ENCODE results near the gene ZNF76.
"Not testable (repeated sequence)": the region's sequence is repeated elsewhere in the genome, so short reads cannot be mapped to it uniquely, and the experiment has no call there.

ZNF76 gene

DNA sequence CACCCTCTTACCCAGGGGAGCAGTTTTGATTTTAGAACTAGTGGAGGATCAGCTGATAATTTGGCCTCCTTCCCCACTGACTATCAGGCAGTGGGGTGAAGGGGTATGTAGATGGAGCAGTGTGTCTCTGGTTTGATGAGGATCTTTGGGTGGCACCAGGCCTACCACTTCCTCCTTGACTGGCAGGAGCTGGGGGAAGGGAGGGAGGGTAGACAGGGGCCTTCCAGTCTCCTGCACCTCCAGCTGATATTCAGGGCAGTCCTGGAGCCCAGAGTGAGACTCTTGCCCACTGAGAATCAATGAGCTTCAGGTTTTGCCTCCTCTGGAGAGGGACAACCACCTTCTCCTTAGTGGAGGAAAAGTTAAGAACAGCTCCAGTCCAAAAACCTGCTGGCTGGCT is 41.3 kb downstream of the ZNF76 start:
- no peak for DNase-seq (ENCODE audit: low read depth)

DNA sequence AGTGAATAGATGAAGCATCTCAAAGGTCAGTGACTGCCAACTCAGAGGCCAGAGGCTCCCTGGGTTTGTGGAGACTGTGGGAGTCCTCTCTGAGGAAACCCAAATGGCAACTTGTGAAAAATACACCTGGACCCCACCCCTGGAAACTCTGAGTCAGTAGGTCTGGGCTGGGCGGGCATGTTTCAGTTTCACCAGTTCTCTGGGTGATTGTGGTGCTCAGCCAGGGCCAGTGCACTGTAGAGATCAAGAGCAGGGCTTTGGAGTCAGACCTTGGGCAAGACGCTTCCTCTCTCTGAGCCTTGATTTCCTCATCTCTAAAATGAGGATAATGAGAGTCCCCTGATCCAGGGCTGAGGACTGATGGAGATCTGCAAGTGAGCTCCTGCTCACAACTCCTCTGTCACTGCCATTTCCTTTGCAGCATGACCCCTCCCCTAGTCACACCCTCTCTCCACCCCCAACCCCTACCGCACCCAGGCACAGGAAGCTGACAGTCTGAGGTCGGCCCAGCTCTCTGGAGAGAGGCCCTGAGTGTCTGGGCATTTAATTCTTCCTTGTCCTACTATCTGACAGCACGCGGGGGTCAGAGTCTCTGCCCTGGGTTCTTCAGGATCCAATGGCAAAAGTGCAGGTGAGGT is 43.2 kb downstream of the ZNF76 start:
- peak; percentile 27 for DNase-seq (ENCODE audit: low read depth)

DNA sequence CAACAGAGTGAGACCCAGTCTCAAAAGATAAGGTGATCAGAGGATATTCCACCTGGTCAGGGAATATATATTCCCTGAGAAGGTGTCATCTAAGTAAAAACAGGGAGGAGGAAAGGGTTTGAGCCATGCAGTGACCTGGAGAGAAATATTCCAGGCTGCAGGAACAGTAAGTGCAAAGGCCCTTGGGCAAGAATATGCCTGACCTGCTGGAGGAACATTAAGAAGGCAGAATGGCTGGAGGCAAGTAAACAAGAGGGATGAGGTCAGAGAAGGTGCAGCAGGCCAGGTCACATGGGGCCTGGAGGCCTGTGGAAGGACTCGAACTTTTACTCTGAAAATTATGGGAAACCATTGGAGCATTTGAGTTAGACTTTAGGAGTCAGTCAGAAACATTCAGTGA is 44.8 kb downstream of the ZNF76 start:
- no peak for DNase-seq (ENCODE audit: low read depth)

DNA sequence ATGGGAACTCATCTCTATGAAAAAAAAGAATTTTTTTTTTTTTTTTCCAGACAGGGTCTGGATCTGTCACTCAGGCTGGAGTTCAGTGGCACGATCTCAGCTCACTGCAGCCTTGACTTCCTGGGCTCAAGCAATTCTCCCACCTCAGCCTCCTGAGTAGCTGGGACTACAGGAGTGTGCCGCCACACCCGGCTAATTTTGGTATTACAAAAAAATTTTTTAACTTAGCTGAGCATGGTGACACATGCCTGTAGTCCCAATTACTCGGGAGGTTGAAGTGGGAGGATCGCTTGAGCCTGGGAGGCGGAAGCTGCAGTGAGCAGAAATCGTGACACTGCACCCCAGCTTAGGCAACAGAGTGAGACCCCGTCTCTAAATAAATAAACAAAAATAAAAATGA is 45.6 kb downstream of the ZNF76 start:
- no peak for DNase-seq (ENCODE audit: low read depth)

DNA sequence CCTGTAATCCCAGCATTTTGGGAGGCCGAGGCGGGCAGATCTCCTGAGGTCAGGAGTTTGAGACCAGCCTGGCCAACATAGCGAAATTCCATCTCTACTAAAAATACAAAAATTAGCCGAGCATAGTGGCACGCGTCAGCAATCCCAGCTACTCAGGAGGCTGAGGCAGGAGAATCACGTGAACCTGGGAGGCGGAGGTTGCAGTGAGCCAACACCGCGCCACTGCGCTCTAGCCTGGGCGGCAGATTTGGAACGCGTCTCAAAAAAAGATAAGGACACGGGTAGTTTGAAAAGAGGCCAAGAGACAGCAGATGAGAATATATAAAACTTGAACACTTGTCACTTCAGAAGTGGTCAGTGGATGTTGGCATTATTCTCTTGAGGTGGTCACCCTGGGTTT is 47.6 kb downstream of the ZNF76 start:
- not testable (repeated sequence) for DNase-seq (ENCODE audit: low read depth)

DNA sequence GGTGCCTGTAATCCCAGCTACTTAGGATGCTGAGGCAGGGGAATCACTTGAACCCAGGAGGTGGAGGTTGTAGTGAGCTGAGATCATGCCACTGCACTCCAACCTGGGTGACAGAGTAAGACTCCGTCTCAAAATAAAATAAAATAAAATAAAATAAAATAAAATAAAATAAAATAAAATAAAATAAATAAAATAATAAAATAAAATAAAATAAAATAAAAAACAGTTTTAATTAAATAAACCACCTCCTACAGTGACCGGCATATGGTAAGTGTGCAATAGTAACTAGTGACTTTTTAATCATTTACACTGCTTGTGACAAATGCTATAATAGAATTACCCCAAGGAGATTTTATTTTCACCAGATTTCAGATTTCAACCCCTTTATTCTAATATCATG is 49.0 kb downstream of the ZNF76 start:
- DNase-seq (ENCODE audit: low read depth), result not testable (repeated sequence)

DNA sequence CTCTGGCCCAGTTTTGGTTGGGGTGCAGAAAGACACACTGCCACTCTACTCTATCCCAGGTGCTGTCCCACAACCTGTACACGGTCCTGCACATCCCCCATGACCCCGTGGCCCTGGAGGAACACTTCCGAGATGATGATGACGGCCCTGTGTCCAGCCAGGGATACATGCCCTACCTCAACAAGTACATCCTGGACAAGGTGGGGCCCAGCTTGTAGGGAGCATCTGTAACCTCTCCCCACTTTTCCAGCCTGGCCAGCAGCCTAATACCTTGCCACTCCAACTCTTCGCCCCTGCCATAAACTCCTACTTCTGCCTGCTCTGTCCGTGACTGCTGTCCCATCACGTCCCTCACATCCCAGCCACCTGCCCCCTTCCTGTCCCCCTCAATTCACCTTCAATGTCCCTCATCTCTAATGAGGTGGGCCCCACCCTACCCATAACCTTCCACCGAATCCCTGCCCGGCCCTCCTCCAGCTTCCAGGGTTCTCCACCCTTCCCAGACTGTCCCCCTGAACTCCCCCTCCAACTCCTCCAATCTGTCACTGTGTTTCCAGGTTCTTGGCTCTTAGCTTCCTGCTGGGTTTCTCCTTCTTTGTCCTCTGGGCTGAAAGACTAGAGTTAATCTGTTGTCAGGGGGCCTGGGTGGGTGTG is 50.2 kb downstream of the ZNF76 start:
- no peak for DNase-seq (ENCODE audit: low read depth)

DNA sequence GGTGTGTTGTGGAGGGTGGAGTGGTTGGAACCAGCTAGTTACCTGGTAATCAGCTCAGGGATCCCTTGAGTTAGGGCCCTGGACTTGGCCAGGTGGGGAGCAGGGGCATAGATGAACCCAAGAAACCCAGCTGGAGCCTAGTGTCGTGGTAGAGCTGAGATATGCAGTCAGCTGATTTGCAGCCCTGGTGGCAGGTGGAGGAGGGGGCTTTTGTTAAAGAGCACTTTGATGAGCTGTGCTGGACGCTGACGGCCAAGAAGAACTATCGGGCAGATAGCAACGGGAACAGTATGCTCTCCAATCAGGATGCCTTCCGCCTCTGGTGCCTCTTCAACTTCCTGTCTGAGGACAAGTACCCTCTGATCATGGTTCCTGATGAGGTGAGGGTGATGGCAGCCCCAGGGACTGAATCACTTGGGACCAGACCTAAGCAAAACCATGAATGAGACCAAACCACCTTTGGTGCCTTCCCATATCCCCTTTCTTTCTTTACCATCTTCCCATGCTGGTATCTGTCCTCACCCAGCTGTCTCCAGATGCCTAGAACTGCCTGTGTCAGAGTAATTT is 50.8 kb downstream of the ZNF76 start:
- DNase-seq (ENCODE audit: low read depth), result no peak

DNA sequence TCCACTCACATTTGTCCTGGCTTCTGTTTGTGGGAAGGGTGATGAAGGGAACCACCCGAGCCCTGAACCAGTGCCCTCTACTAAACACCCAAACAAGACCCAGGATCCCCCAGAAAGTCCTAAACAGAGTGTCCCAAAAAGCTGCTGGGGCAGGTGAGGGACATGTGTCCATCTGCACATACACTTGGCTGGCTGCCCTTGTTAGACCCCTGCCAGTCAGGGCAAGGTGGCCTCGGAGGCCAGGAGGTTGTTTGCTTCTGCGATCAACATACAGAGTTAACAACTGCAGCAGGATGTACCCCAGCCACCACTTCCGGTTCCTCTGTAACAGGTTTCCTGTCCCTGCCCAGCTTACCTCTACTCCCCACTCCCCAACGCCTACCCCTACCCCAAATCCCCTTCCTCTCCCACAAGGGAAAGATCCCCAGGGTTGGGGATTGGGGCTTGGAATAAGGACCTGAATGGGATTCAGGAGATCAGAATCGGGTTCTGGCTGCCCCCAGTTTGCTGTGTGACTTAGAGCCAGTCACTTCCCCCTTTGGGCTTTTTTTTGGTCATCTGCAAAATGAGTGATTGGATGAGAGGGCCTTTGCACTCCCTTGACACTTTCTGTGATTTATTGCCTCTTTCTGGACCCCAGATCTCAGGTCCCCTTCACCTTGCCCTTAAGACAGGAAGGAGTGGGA is 52.0 kb downstream of the ZNF76 start:
- no peak for DNase-seq (ENCODE audit: low read depth)

DNA sequence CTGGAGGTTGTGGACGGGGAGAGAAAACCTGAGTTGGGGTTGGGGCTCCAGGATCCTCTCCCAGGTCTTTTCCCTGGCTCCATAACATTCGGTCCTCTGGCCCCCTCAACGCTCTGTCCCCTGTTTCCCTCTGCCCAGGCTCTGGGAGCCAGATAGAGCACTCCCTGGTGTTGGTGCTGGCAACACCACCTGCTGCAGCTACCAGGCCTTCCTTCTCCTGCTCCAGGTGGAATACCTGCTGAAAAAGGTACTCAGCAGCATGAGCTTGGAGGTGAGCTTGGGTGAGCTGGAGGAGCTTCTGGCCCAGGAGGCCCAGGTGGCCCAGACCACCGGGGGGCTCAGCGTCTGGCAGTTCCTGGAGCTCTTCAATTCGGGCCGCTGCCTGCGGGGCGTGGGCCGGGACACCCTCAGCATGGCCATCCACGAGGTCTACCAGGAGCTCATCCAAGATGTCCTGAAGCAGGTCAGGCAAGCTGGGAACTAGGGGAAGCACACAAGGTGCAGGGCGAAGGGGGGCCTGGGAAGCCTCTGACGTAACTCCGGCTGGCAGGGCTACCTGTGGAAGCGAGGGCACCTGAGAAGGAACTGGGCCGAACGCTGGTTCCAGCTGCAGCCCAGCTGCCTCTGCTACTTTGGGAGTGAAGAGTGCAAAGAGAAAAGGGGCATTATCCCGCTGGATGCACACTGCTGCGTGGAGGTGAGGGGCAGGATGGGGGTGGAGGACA is 52.7 kb downstream of the ZNF76 start:
- no peak for DNase-seq (ENCODE audit: low read depth)

DNA sequence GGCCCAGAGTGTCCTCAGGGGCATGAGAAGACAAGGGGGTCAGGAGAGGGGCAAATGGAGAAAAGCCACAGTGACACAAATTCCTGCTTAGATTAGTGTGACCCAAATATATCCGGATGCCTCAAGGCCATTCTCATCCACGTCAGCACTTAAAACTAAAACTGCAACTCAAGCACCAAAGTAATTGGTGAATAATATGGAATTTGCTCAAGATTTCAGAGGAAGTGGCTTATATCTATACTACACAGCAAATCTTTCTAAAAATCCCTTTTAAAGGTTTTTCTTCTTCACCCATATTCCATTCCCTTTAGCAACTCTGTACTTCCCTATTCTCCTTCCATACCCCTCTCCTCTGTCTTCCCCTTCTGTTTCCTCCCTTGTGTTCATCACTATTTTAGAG is 53.3 kb downstream of the ZNF76 start:
- DNase-seq (ENCODE audit: low read depth), result no peak

DNA sequence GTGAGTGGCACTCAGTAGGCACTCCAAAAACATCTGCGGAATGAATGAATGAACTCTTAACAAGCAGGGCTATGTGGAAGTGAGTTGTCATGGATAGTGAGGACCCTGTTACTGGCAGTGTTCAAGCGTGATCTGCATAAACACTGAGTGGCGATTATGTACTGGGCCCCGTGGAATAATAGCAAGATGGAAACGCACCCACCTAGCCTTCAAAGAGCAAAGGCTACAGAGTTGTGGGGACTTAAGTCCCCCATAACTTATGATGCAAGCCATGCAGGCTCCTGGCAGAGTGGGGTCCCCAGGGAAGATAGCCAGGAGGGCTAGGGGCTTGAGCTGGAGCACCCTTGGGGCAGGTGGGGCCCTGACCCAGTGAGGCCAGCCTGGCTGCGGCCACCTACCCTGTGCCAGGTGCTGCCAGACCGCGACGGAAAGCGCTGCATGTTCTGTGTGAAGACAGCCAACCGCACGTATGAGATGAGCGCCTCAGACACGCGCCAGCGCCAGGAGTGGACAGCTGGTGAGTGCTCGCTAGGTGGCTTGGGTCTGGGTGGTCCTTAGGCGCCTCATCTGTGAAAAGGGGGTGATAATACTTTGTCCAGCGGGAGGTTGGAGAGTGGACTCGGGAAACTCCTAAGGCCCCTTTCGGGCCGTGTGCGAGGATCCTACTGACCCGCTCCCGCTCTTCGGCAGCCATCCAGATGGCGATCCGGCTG is 58.1 kb downstream of the ZNF76 start:
- DNase-seq (ENCODE audit: low read depth), result no peak

DNA sequence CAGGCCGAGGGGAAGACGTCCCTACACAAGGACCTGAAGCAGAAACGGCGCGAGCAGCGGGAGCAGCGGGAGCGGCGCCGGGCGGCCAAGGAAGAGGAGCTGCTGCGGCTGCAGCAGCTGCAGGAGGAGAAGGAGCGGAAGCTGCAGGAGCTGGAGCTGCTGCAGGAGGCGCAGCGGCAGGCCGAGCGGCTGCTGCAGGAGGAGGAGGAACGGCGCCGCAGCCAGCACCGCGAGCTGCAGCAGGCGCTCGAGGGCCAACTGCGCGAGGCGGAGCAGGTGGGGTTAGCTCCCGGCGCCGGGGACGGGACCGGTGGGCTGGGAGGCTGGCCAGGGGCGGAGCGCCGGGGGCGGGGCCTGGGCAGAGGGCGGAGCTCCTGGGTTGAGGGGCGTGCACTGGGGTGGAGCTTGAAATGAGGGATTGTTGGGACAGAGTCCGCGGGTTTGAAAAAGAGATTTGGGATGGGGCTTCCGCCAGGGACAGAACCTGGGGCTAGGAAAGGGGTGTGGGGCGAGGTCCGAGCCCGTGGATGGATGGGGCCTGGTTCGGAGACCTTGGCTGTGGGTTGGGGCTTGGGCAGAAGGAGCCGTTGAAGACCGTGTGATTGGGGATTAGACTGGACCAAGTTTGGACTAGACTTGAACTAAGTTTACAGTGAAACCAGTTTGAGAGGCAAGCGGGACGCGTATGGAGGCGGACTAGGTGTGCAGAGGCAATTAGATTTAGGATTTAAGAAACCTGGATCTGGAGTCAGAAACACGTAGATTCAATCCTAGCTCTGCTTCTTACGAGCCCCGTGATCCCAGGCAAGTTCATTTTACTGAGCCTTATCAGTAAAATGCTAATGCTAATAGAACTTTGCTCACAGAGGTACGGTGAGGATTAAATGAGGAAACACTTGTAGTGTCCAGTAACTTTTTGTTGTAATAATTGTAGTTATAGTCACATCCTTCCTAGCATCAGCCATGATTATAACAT is 58.9 kb downstream of the ZNF76 start:
- peak; percentile 80 for DNase-seq (ENCODE audit: low read depth)

DNA sequence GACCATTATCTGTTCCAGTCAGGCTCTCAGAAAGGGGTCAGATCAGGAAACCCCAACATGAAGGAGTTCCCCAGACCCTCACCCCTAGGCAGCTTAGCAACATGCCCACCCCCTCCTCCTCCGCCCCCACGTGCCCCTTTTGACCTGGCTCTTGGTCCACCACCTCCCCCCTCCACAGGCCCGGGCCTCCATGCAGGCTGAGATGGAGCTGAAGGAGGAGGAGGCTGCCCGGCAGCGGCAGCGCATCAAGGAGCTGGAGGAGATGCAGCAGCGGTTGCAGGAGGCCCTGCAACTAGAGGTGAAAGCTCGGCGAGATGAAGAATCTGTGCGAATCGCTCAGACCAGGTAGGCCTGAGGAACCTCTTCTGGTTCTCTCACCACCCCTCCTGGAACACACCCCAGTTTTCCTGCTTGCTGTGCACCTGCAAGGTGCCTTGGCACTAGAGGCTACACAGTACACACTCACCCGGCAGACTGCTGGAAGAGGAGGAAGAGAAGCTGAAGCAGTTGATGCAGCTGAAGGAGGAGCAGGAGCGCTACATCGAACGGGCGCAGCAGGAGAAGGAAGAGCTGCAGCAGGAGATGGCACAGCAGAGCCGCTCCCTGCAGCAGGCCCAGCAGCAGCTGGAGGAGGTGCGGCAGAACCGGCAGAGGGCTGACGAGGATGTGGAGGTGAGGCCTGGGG is 60.0 kb downstream of the ZNF76 start:
- no peak for DNase-seq (ENCODE audit: low read depth)

DNA sequence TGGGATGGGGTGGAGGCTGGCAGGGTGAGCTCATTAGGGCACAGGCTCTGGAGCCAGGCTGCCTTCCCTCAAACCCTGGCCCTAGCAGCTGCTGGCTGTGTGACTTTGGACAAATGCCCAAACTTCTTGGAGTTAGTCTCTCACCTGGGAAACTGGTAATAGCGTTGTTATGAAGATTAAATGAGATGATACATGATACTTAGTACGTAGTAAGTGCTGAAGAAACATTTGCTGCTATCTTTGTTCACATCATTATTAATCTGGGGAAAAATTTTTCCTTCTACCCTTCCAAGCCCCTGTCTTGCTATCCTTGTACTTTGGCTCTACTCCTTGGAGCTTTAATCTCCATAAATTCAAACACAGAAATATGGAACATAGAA is 60.5 kb downstream of the ZNF76 start:
- no peak for DNase-seq (ENCODE audit: low read depth)

DNA sequence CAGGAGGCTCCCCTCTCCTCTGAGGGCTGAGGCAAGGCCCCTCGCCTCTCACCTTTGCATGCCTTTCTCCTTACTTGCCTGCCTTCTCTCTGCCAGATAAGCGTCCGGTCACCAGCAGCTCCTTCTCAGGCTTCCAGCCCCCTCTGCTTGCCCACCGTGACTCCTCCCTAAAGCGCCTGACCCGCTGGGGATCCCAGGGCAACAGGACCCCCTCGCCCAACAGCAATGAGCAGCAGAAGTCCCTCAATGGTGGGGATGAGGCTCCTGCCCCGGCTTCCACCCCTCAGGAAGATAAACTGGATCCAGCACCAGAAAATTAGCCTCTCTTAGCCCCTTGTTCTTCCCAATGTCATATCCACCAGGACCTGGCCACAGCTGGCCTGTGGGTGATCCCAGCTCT is 61.6 kb downstream of the ZNF76 start:
- DNase-seq (ENCODE audit: low read depth), result no peak

DNA sequence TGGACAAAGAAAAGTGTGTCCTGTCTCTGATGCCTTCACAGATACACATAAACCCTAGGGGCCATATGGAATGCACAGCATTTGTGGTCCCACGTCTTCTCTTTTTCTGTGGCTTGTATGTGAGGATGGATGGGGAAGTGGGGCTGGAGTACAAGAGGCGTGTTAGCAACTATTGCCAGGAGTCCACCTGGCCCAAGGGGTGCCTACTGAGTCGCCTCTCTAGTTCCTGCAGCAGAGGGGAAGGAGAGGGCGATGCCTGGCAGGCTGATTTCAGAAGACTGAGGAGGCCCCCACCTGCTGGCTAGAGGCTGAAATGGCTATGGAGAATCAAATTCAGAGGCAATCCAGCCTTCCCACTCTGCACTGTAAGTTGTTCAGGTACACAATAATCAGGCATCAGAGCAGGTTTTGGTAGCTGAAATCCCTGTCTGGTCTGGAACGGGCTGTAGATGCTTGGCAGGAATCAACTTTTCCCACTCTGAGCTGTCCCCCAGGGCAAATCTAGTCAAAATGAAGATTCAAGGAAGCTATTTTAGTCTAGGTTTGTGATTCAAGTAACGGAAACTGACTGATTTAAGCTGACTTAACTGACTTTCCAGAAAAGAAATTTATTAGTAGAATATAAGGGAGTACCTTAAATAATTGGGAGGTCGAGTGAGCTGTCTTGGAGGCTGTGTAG is 68.0 kb downstream of the ZNF76 start:
- peak; percentile 59 for DNase-seq (ENCODE audit: low read depth)

DNA sequence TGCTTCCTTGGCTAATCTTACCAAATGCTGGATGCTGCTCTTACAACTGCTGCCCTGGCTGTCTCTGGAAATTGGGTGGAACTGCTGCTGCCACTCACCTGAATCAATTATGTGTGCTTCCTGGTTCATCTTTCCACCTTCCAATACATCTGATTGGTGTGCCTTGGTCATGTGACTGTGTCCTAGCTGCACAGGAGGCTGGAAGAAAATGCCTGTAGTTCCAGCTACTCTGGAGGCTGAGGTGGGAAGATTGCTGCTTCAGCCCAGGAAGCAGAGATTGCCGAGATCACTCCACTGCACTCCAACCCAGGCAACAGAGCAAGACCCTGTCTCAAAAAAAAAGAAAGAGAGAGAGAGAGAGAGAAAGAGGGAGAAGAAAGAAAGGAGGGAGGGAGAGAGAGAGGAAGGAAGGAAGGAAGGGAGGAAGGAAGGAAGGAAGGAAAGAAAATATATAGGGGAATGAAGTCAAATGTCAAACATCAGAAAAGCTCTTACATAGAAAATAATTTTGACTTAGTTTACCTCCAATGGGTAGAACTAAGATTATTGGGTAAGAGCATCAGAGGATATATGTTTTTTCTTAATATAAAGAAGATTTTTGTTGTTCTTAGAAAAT is 68.7 kb downstream of the ZNF76 start:
- no peak for DNase-seq (ENCODE audit: low read depth)

DNA sequence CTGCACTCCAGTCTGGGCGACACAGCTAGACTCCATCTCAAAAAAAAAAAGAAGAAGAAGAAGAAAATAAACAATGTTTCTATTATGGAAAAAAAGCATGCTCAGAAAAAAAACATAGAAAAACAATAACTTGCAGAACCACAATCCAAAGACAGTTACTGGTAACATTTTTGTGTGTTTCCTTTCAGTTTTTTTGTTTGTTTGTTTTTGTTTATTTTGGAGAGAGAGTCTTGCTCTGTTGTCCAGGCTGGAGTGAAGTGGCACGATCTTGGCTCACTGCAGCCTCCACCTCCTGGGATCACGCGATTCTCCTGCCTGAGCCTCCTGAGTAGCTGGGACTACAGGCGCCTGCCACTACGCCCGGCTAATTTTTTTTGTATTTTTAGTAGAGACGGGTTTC is 69.4 kb downstream of the ZNF76 start:
- DNase-seq (ENCODE audit: low read depth), result not testable (repeated sequence)
